GOT3 (cell line): ENCODE measurements around the gene BTBD2.

Experiments used
- DNase-seq: peaks from one replicate; lab custom pipeline; 2025; ENCODE audit warnings: mixed read lengths; lab: John Stamatoyannopoulos, UW

BTBD2 gene

DNA sequence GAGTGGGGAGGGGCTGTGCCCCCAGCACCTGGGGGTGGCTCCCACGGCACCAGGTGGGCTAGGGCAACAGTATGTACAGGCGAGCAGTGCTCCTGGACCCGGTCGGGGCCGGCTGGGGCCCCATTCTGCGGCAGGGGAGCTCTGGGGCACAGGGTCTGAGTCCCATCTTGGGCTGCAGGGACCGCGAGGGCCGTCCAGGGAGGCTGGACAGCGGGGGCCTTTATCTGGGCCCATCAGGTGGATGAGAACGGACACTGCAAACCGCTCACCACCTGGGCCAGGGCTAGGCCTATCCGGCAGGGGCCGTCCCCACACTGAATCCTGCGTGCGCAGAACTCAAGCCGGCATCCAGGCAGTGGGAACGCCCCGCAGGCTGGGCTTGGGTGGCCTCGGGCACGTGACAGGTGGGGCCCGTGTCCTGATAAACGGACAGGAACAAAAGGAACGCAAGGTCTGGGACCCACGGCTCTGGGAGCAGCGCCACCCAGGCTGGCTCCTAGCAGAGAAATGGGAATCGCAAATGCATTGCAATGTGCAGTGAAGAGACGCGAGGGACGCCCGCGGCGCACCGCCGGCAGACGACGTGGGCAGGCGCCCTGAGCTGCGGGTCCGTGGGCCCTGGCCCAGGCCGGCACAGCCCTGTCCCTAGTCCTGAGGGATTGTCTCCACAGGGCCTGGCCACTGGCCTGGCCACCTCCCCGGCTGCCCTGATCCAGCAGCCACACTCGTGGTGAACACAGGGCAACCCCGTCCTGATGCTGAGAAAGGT, 29.7 kb downstream of the BTBD2 start:
- DNase-seq = no peak

- no peak for DNase-seq
Observed at GRCh38 chr19:1984357-1984756, 31.2 kb downstream of the BTBD2 start.

DNA sequence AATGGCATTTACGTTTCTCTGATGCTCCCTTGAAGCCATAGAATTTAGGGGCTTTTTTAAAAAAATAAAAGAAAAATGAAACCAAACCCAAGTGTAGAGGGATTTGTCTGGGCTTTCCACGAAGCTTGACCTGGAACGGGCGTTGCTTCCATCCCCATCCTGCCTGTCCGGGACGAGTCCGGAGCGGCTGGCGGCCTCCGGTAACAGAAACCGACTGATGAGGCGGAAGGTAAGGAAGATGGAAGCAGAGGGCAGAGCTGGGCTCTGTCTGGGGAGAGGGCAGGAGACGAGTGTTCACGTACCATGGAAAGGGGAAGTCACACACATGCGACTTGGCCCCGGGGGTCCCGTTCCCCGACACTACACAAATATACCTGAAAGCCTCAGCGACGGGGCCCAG, 34.3 kb downstream of the BTBD2 start:
- no peak for DNase-seq

DNA sequence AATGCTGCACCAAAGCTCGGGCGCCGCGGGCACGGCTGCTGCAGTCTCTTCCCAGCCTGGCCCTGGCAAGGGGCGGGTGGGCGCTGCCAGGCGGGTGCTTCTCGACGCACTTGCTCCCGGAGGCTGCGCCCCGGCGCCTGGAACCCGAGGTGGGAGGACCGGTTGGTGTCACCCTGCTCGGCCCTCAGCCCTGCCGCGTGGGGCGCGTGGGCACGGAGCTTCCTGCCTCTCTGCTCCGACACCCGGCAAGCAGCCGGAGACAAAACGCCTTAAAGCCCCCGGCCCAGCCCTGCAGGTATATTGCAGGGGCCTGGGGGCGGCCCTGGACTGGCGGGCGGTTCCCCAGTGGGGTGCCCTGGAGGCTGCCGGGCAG, 34.7 kb downstream of the BTBD2 start:
- DNase-seq = no peak

DNA sequence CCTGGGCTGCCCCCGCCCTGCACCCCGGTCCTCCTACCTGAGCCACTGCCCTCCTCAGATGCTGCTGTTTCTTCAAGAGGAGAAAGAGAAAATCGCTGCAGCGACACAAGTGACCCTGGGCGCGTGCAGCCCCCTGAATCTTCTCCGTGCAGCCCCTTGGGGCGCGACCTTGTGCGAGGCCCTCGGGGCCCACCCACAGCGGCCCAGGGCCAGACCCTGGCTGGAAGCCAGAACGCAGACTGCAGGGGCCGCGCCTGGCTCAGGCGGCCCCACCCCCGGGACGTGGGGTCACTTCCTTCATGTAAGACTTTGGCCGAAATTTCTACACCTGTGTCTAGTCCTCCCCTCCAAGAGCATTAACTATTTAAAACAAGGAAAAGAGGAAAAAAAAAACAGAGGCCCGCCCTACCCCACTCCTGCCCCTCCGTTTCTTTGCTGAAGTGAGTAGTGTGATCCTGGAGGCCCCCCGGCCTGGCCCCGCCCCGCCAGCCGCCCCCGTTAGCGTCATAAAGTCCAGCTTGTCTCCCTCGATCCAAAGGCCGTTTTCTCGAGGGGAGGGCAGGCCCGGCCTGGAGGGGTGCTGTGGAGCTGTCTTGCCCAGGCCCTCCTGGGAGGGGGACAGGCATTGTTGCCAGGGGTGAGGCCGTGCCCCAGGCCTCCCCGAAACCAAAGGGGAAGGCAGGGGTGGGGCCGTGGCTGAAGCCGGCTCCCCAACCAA, 35.3 kb downstream of the BTBD2 start:
- no peak for DNase-seq

DNA sequence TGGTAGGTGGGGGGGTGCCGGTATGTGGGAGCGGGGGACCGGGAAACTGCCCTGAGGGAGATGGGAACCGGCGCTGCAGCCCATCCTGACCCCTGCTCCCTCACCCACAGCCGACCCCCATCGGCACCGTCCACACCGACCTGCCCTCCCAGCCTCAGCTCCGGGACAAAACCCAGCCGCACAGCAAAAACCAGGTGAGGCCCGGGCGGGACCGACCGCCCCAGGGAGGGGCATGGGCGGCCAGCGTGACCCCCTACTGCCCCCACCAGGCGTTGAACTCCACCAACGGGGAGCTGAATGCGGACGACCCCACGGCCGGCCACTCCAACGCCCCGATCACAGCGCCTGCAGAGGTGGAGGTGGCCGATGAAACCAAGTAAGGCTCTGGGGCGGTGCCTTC, 35.9 kb downstream of the BTBD2 start:
- no peak for DNase-seq

DNA sequence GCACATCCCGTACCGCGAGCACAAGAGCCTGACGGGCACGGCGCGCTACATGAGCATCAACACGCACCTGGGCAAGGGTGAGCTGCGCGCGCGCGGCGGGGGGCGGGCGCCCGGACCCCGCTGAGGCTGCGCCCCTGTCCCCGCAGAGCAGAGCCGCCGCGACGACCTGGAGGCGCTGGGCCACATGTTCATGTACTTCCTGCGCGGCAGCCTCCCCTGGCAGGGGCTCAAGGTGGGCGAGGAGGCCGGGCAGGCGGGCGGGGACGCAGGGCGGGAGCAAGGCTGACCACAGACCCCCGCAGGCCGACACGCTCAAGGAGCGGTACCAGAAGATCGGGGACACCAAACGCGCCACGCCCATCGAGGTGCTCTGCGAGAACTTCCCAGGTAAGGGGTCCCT, 36.5 kb downstream of the BTBD2 start:
- no peak for DNase-seq

DNA sequence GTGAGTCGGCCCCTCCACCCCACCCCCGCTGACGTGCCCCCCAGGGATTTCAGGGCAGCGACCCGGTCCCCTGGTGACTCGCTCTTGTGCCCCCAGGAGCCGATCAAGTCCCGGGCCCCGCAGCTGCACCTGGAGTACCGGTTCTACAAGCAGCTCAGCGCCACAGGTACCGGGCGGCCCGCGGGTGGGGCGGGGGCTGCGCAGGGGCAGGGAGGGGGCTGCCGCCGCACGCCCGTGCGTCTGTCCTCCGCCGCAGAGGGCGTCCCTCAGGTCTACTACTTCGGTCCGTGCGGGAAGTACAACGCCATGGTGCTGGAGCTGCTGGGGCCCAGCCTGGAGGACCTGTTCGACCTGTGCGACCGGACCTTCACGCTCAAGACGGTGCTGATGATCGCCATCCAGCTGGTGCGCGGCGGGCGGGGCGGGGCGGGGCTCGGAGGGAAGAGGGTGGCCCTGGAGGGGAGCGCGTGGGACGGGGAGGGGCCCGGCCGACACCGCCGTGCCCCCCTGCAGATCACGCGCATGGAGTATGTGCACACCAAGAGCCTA, 37.1 kb downstream of the BTBD2 start:
- DNase-seq = no peak

DNA sequence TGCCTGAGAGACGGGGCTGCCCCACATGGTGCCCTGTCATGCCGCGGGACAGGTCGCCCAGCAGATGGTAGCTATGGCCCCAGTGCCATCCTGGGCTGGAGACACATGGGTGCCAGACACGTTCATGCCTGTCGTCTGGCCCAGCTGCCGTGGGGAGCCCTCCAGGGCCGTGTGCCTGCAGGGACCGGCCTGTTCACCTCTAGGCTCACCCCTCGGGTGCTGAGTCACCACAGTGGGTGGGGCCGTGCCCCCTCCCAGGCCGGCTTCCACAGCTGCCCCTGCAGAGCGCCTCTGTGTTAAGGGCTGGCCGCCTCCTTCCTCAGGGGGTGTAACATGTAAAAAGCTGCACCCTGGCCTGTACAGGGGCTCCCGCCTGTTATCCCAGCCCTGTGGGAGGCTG, 38.4 kb downstream of the BTBD2 start:
- DNase-seq = no peak

DNA sequence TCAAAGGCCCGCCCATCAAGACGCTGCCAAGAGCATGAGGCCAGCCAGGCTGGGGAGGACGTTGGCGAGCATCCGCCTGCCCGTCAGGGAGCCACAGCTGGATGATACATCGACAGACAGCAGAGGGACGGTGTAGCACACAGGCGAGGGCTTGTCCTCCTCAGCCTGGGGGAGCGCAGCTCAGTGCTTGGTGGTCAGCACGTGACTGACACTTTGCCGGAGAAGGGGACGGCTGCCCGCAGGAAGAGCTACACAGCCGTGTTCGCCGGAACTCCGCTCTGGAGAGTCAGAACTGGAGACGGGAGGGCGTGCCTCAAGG, 40.4 kb downstream of the BTBD2 start:
- no peak for DNase-seq

- DNase-seq = no peak
Observed at GRCh38 chr19:1974381-1975161, 40.9 kb downstream of the BTBD2 start.

DNA sequence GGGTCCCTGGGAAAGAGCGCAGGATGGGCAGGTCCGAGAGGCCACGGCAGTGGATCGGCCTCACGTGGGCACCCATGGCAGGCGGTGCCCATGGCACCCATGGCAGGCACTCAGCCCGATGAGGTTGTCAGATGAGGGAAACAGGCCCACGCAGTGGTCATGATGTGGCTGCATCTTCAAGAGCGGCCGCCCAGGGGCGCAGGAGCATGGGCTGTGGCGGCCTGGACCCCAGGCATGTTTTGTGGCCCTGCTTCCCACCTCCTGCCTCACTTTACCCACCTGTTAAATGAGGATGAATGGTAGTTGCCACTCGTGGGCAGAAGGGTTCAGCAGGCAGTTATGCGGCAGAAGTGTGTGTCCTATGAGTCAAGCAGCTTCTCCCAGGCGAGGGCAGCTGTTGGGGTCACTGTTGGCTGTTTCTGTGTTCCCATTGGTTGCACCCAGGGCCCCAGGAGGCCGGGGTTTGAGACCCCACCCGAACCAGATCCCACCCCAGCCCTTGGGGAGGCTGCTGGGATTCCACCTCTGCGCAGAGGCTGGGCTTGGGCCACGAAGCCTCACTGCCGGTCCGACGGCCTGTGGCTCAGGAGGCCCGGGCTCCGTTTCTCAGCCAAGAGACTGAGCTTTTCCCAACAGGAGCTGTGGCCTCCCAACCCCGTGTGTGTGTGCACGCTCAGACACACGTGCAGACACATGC, 44.6 kb downstream of the BTBD2 start:
- no peak for DNase-seq

DNA sequence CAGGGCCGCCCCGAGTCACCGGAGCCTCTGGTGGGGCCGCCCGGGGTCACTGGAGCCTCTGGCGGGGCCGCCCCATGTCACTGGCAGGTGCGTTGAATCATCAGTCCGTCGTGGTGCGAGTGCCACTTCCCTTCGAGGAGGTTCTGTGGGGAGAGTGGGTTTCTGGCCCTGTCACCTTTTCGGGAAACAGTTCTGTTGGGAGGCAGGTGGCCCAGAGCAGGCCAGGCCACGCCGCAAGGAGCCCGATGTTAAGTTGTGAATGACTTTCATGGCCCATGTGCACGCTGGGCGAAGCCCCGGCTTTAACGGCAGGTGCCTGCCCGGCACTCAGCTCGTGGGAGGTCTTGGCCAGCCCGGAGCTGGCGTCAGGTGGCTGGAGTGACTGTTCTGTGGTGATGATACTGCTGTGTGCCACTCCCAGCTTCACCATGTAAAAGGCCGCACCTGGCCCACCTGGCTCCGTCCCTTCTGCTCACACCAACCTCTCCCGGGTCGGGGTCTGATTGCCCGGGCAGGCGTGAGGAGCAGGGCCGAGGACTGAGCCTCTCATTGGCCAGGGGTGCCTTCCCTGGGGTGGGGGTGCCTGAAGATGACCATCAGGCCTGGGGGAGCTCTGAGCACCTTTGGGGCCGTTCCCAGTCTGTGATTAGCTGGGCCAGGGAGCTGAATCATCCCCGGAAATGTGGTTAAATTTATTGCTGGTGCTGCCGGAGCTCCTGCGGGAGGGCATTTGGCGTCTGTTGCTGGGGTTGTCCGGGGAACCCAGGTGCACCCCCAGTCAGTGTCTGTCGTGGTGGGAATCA, 45.3 kb downstream of the BTBD2 start:
- no peak for DNase-seq

DNA sequence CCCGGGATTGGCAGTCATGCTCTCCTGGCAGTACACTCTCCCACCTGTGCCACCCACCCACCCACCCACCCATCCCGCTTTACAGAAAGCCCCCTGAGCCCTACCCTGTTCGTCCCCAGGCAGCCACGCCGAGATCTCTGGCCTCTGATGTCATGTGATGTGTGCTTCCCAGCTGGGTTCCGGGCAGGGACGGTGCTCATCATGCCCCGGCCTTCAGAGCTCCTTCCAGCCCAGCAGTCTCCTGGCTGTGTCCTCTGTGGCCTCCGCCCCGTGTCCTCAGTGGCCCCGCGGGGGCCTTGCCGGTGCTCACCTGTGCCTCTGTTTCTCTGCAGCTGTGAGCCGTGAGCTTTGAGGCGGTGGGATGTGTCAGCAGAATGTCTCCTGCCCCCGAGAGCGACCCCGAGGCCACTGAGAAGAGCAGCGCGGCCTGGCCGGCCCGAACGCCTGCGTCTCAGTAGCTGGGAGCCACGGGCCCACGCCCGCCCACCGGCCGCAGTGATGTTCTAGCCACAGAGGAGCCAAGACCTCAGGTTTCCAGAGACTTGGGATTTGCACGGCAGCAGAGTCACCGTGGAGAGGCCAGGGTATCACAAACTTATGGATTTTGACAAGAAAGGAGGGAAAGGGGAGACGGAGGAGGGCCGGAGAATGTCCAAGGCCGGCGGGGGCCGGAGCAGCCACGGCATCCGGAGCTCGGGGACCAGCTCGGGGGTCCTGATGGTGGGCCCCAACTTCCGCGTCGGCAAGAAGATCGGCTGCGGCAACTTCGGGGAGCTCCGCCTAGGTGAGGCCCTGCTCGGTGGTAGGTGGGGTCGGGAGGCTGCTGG, 46.1 kb downstream of the BTBD2 start:
- no peak for DNase-seq

DNA sequence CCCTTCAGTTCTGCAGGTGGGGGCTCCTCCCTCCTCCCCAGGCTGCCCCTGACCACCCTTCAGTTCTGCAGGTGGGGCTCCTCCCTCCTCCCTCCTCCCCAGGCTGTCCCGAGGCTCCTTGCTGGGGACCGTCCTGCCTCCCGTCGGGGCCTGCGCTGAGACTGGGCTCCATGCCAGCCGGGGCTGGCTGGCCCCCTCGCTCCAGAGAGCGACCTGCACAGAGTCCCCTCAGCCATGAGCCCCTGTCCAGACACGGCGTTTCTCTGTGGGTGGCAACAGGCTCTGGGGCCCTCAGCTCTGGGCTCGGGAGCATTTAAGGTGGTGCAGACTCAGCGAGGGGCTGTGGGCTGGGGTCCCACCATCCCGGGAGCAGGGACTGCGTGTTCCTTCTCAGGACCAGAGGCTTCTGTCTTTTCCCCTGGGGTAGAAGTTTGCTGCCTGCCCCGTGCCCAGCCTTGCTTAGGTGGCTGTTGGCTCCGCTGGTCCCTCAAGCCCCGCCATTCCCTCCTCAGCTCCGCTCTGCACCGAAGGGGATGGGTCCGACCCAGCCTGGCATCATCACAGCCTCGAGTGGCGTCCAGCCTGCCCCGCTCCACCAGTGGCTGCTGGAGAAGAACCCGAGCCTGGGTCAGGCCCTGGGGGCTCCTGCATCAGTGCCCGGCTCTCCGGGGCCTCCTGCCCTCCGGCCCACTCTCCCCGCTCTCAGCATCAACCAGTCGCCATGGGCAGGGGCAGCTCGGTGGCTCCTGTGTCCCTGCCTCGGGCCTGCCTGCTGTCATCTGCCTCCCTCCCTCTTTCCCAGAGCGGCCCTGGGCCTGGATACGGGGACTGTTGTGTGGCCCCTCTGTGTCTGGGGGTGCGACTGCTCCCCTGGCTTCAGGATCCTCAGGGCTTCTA, 47.0 kb downstream of the BTBD2 start:
- no peak for DNase-seq

DNA sequence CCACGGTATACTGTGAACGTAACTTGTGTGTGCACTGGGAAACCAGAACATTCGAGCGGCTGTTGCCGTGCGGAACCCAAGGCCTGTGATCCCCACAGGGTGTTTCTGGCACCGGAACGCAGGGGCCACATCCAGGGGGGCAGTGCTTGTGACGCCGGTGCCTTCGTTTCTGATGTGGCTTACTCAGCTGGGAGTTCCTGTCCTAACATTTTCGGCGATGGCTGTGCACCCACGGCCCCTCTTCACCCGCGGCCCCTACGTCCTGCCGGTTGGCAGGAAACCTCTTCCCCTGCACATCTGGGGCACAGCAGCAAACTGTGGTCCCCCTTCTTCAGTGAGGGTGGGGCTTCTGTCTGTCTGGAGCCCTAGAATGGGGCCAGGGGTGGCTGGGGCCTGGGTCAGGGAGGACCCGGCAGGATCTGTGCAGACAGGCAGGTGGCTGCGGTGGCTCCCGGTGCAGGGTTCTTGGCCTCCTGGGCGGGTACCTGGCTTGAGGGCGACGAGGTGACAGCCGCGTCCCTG, 48.4 kb downstream of the BTBD2 start:
- no peak for DNase-seq

DNA sequence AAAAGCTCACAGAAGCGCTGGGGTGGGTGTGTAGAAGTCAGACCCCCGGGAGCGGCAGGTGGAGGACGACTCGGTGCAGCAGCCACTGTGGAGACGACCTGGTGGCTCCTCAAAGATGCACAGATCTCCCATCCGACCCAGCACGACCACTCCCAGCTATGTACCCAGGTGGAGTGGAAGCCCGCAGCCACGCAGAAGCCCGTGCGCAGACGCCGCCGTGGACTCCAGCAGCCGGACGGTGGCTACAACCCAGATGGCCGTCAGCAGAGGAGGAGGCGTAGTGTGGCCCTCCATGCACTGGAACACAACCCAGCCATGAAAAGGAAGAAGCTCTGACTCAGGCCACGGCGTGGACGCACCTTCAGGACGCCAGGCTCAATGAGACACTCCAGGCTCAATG, 52.8 kb downstream of the BTBD2 start:
- no peak for DNase-seq

- DNase-seq = no peak
Observed at GRCh38 chr19:1961000-1961883, 54.3 kb downstream of the BTBD2 start.
